Fibroblast of the aortic adventitia (primary cell): ENCODE results near the gene PDZRN4. TPM values are rescaled to one million over a fixed set of nuclear protein-coding genes. Genes with fewer than 3 reads are reported as not detected.

ENCODE experiments used
- DNase-seq: peaks from one replicate; pipeline ENCODE4 v3.0.0-alpha.2; 2010; ENCODE audit warnings: low read depth
- H3K4me3 ChIP-seq: 2 replicates; pipeline ENCODE4 v1.5.1; 2011; ENCODE audit warnings: low read depth, mild to moderate bottlenecking, control low read depth, low read length, moderate library complexity
- total RNA-seq: library from RNA; depleted of rRNA; stranded (reverse); fragments of >200 nt; gene quantifications from 2 replicates; pipeline ENCODE4 v1.2.3, GENCODE V29; 2012; ENCODE audit warnings: low replicate concordance
- TF ChIP-seq, protein P1 (sequence below): IDR thresholded peaks from 2 replicates; pipeline ENCODE4 v1.5.1; 2011; ENCODE audit warnings: mild to moderate bottlenecking, low read length, control low read depth, inconsistent platforms; ENCODE audit not compliant: insufficient read depth

PDZRN4 gene
- total RNA-seq, 1 donor, result not detected

DNA sequence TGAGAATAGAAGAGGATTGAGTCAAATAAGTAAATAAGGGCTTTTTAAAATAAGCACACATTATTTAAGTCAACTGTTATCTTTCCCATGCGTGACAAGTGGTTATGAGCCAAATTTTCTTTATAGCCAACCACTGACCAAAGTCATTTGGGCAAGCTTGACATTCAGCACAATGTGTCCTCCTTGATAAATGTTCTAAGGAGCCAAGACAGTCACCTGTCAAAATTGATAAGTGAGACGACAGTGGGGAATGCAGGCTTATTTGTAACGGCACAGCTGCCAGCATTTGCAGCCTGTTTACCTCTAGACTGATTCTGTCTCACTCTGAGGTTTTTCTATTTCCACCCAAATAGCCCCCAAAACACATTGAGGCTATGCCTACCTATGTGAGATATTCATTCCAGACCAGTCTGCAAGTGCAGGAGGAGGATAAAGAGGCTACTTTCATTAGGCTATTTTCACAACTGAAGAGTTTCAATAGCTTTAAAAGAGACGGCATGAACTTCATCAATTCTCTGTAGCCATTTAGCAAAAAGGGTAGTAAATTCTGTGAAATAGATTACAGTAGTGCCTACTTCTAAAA, 339.5 kb downstream of the PDZRN4 start:
- no peak for DNase-seq
- TF ChIP-seq, protein P1, sequence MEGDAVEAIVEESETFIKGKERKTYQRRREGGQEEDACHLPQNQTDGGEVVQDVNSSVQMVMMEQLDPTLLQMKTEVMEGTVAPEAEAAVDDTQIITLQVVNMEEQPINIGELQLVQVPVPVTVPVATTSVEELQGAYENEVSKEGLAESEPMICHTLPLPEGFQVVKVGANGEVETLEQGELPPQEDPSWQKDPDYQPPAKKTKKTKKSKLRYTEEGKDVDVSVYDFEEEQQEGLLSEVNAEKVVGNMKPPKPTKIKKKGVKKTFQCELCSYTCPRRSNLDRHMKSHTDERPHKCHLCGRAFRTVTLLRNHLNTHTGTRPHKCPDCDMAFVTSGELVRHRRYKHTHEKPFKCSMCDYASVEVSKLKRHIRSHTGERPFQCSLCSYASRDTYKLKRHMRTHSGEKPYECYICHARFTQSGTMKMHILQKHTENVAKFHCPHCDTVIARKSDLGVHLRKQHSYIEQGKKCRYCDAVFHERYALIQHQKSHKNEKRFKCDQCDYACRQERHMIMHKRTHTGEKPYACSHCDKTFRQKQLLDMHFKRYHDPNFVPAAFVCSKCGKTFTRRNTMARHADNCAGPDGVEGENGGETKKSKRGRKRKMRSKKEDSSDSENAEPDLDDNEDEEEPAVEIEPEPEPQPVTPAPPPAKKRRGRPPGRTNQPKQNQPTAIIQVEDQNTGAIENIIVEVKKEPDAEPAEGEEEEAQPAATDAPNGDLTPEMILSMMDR, result no peak
- H3K4me3 ChIP-seq, result no peak overlapping the region

DNA sequence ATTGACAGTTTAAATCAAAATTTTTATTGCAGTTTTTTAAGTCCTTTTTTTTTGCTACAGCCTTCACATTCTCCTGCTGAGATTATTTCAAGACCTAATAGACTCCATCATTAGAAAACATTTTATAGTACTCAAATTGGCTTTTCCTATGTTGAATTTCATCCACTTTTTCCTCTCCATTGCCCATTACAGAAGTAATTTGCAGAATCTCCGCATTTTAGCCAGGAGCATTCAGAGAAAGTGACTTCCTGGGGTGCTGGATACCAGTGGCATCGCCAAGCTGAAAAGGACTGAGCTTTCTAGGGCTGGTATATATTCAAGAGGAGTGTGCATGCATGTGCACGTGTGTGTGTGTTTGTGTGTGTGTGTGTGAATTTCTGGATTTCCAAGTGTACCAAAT, 340.8 kb downstream of the PDZRN4 start:
- DNase-seq, result no peak
- TF ChIP-seq, protein P1, result no peak
- H3K4me3 ChIP-seq, result no peak overlapping the region

- TF ChIP-seq, protein P1, result no peak
- no peak for DNase-seq
- no peak overlapping the region for H3K4me3 ChIP-seq
Measured at GRCh38 chr12:41530441-41530840, 342.3 kb downstream of the PDZRN4 start.

GRCh38 chr12:41531147-41531829, 343.2 kb downstream of the PDZRN4 start:
- H3K4me3 ChIP-seq, result no peak overlapping the region
- no peak for DNase-seq
- TF ChIP-seq, protein P1, result no peak

GRCh38 chr12:41532072-41532471, 344.0 kb downstream of the PDZRN4 start:
- no peak for DNase-seq
- no peak overlapping the region for H3K4me3 ChIP-seq
- TF ChIP-seq, protein P1, result no peak

GRCh38 chr12:41536813-41537490, 348.8 kb downstream of the PDZRN4 start:
- TF ChIP-seq, protein P1, result no peak
- H3K4me3 ChIP-seq, result no peak overlapping the region
- DNase-seq, result no peak
